NOMO-1 treated with dmso at 0.1 percent for 144 hours (cell line): ENCODE results near the gene TULP4.

Source experiments
- DNase-seq: peaks from one replicate; lab custom pipeline; 2025; ENCODE audit not compliant: unreplicated experiment; lab: John Stamatoyannopoulos, UW

Gene TULP4

DNA sequence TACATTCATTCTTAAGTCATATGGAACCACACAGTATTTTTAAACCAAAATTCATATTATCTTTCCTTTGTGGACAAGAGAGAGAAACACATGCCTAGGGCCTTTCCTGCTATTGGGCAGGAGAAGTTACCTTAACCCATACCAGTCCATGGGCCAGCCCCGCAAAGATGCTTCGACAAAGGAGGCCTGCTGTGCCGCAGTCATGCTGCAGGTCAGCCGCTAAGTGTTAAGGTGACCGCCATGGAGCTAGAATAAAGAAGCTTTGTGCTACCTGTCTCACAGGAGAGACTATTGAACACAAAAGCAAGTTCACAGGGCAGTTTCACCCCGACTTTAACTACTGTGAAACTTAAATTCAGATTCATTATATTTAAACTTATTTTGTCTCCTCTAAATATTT lies 185.4 kb downstream of the TULP4 start:
- no peak for DNase-seq

DNA sequence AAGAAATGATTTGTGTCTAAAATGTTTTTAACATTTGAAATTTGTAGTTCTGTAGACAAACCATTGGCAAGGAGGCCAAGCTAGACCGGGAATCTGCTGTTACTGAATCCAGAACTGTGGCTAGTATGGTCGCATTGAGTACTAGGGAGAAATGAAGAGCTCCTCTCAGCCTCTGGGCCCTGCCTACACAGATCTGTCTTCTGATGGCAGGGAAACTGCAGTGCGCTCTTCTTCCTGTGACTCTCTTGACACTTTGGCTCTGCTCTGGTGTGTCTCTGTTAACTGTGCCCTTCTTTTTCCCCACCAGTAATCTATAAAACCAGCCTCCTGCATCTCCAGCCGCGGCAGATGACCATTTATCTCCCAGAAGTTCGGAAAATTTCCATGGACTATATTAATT lies 186.1 kb downstream of the TULP4 start:
- no peak for DNase-seq

GRCh38 chr6:158499601-158500000 lies 187.3 kb downstream of the TULP4 start:
- DNase-seq: no peak

DNA sequence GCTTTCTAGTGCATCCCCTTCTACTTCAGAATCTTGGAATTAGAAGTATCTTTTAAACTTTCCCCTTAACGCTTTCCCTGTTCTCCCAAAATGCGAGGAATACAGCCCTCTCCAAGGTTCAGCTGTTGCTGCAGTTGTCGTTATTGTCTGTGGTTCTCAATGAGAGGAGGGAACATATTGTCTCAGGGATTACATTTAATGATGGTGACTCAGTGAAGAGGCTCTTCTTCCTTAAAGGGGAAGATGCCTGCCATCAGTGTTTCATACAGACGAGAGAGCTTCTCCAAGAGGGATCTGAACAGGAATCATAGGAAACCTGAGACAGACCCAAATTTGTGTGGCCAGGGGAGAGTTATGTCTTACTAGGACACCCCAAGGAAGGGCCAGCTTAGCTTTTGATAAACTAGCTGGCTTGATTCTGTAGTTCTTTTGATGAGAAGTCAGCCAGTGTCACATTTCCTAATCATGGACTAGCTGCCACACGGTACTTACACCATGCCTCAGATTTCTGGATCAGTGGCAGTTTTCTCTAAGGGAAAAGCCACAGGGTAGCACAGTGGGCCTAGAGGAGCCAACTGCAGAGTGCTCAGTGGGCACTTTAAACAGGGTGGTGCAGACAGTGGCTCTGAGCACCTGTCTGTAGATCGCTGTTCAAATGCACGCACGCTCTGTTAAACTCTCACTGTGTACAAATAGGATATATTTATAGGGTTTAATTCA lies 187.9 kb downstream of the TULP4 start:
- DNase-seq: no peak

DNA sequence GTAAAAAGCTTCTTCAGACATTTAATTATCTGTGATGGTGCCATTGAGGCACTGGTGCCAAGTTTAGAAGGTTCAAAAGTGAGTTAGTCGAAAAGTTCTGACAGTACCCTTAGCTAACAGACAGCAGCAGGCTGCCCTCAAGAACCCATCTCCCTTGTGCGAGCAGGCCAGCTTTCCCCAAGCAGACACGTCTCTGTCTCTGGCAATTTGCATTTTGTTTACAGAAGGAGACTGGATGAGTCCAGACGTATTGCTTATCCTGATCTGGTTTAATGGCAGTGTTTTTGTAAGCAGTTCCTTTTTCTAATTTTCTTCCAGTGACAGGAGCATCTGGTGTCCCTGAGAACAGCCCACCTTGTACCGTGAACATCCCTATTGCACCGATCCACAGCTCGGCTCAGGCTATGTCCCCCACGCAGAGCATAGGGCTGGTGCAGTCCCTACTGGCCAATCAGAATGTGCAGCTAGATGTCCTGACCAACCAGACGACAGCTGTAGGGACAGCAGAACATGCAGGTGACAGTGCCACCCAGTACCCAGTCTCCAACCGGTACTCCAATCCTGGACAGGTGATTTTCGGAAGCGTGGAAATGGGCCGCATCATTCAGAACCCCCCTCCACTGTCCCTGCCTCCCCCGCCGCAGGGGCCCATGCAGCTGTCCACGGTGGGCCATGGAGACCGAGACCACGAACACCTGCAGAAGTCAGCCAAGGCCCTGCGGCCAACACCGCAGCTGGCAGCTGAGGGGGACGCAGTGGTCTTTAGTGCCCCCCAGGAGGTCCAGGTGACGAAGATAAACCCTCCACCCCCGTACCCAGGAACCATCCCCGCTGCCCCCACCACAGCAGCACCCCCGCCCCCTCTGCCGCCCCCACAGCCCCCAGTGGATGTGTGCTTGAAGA lies 189.3 kb downstream of the TULP4 start:
- DNase-seq: no peak

DNA sequence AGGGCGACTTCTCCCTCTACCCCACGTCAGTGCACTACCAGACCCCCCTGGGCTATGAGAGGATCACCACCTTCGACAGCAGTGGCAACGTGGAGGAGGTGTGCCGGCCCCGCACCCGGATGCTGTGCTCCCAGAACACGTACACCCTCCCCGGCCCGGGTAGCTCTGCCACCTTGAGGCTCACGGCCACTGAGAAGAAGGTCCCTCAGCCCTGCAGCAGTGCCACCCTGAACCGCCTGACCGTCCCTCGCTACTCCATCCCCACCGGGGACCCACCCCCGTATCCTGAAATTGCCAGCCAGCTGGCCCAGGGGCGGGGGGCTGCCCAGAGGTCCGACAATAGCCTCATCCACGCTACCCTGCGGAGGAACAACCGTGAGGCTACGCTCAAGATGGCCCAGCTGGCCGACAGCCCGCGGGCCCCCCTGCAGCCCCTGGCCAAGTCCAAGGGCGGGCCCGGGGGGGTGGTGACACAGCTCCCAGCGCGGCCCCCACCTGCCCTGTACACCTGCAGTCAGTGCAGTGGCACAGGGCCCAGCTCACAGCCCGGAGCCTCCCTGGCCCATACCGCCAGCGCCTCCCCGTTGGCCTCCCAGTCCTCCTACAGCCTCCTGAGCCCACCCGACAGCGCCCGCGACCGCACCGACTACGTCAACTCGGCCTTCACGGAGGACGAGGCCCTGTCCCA lies 190.1 kb downstream of the TULP4 start:
- no peak for DNase-seq

GRCh38 chr6:158503222-158503621 lies 191.0 kb downstream of the TULP4 start:
- DNase-seq: no peak

DNA sequence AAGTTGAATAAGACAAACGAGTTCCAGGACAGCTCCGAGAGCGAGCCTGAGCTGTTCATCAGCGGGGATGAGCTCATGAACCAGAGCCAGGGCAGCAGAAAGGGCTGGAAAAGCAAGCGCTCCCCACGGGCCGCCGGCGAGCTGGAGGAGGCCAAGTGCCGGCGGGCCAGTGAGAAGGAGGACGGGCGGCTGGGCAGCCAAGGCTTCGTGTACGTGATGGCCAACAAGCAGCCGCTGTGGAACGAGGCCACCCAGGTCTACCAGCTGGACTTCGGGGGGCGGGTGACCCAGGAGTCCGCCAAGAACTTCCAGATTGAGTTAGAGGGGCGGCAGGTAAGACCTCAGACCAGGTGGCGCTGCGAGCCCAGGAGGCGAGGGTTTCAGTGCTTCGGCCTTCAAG lies 191.6 kb downstream of the TULP4 start:
- peak; percentile 7 for DNase-seq

DNA sequence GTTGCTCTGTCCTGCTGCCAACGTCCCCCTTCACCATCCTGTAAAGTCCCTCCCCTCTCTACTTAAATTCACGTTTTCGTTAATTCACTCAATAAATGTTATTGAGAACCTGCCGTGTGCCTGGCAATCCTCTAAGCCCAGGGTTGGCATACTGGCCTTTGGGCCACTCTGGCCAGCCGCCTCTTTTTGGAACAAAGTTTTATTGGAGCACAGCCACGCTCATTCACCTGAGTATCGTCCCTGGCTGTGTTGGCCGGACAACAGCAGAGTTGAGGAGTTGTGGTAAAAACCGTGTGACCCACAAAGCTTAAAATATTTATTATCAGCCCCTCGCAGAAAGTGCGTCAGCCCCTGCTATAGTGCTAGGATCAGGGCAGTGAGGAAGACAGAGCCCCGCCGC lies 192.9 kb downstream of the TULP4 start:
- no peak for DNase-seq

GRCh38 chr6:158506601-158507000 lies 194.3 kb downstream of the TULP4 start:
- DNase-seq: no peak

DNA sequence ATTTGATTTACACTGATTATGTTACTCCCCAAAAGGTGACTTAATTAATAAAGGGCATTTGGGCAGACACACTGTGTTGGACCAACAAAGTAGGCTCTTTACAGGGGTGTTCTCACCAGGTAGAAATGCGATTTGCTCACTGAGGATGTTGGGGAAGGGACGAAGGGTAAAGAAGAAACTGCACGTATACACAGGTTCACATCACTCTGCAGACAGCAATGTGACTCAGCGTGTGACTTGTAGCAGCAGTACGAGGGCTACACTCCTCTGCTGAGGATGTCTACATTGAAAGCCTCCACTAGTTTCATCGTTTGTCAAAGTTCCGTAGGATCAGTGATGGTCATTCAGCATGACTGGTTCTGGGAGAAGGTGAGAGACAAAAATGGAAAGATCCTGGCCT lies 194.9 kb downstream of the TULP4 start:
- DNase-seq: no peak

GRCh38 chr6:158508450-158508849 lies 196.2 kb downstream of the TULP4 start:
- no peak for DNase-seq

DNA sequence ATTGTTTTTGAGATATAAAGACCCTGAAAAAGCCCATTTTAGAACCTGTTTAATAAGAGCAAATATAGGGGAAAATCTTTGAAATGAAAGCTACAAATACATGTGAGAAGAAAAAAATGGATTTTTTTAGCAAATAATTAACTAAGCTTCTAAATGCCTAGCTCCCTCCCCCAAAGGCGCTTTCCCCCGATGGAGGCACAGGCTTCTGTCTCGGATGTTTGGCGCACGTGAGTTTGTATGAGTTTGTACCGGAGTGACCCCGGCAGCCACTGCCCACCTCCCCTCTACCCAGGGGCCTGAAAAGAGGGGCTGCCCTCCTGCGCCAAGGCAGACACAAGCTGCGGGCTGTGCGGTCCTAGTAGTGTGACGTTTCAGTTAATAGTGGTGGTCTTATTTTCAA lies 197.2 kb downstream of the TULP4 start:
- DNase-seq: no peak

- no peak for DNase-seq
Observed at GRCh38 chr6:158512809-158513208, 200.5 kb downstream of the TULP4 start.

- DNase-seq: no peak
Observed at GRCh38 chr6:158514176-158514575, 201.9 kb downstream of the TULP4 start.

GRCh38 chr6:158514991-158515390 lies 202.7 kb downstream of the TULP4 start:
- no peak for DNase-seq

- DNase-seq: no peak
Observed at GRCh38 chr6:158516098-158516497, 203.8 kb downstream of the TULP4 start.

GRCh38 chr6:158517038-158517437 lies 204.8 kb downstream of the TULP4 start:
- DNase-seq: no peak

DNA sequence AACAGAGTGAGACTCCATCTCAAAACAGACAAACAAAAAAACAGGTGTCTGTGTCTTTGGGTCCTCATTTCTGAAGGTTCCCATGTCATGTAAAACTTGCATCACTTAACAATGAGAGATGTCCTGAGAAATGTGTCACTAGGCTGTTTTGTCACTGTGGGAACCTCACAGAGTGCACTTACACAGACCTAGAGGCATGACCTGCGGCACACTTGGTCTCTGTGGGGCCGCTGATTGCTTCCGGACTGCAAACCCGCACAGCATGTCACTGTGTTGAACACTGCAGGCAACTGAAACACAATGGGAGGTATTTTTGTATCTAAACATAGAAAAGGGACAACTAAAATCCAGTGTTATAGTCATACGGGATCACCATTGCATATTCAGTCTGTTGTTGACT lies 205.3 kb downstream of the TULP4 start:
- no peak for DNase-seq

DNA sequence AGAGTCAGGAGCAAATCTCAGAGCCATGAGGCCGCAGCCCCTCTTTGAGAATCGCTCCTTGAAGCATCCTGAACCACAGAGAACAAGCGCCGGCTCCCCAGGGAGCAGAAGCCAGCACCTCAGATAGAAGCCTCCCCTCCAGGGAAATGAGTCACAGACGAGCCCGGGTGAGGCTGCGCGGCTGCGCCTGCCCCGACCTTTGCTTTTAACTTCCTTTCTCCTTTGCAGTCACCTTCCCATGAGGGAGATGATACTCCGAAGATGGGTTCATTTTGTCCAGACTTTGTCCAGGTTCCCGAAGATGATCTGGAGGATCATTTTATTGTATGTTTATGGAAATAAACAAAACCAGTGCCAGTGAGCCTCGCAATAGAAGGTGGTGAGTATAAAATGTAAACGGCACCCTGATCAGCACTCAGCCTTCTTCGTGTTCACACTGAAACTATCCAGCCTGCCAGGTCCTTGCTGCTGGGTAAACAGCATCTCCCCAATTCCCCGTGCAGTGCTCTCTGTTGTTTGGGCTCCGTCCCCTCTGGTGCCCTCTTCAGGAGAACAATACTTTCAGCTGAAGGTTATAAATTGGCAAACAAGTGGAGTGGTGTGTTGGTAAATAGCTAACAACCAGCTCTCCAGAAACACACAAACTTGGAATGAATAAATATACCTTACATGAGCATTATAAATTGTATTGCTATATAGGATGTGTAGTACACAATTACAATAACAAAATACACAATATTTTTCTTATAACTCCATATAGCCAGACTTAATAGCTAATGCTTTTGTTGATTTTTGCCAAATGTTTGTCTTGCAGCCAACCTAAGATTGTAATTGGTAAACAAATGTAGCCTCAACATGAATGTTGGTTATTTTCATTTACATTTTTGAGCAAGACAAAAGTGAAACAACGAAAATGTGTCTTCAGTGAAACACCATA lies 206.2 kb downstream of the TULP4 start:
- peak; percentile 66 for DNase-seq

- no peak for DNase-seq
Observed at GRCh38 chr6:158519300-158519699, 207.0 kb downstream of the TULP4 start.
